Right cardiac atrium (tissue), 5 donors: Measurements from ENCODE around the gene ISLR. TPM values are rescaled to one million over a fixed set of nuclear protein-coding genes. Genes with fewer than 3 reads are reported as not detected.
A peak's percentile ranks its signal among the peaks of the same experiment; 100 is the strongest.

ENCODE experiments used
- ATAC-seq, 2 donors: fragments of 200-7000 bp; cut with Tn5 transposase; one replicate each; pipeline versions ENCODE4 v1.8.0 to v1.9.1; 2020; ENCODE audit warnings: moderate library complexity in 2 of 2, mild to moderate bottlenecking in 1 of 2
- DNase-seq, 3 donors: peaks; one replicate each; pipeline ENCODE4 v3.0.0-alpha.2; 2020
- H3K27ac ChIP-seq: one replicate; pipeline ENCODE4 v1.5.1; 2013; ENCODE audit warnings: mild to moderate bottlenecking, low read length, control low read depth, moderate library complexity
- H3K27me3 ChIP-seq: one replicate; pipeline ENCODE4 v1.6.1; 2013; ENCODE audit not compliant: control insufficient read depth, insufficient read depth
- H3K4me1 ChIP-seq: one replicate; pipeline ENCODE4 v1.6.1; 2013; ENCODE audit warnings: low read length; ENCODE audit not compliant: control insufficient read depth, insufficient read depth
- H3K4me3 ChIP-seq: one replicate; pipeline ENCODE4 v1.5.1; 2013; ENCODE audit warnings: low read length, control low read depth
- H3K9me3 ChIP-seq: one replicate; pipeline ENCODE4 v1.6.1; 2013; ENCODE audit warnings: low read length; ENCODE audit not compliant: control insufficient read depth
- WGBS: extraction: QIAGEN DNeasy Blood & Tissue Kit; methylation state at CpG from one replicate; pipeline ENCODE4 v1.1.7; 2013; 5-methylcytosine and 5-hydroxymethylcytosine counted together
- intact Hi-C, 4 donors: fragments of 100-400 bp; cut with DNase I; formaldehyde crosslinking; loops; one replicate each; pipeline versions ENCODE4 v1.11.0 to v1.14.0; 2022 to 2023
- polyA plus RNA-seq: library from polyadenylated mRNA; stranded (reverse); fragments of 200-250 nt; gene quantifications from one replicate; pipeline ENCODE4 v1.2.3, GENCODE V29; 2013
- total RNA-seq, 4 donors: library from RNA; stranded (reverse); fragmentation: NEBNext Ultra II Directional; extraction: Animal tissue kit (Norgen Biotek cat#: 25700); gene quantifications; one replicate each; pipeline ENCODE4 v1.2.1, GENCODE V29; 2021
- donor health status: healthy with polysubstance abuse.
- donor health status: DM: no; HTN: yes; CAD: no.
- donor health status: DM: no; HTN: no; CAD: no.
- donor health status: DM: no; HTN: yes; CAD: no; lungs with severe emphysema.
- donor health status: DM: yes; HTN: yes; CAD: no.

Gene ISLR
- total and polyA plus RNA-seq, 5 donors = 21.6 to 33.5 (median 26.3) TPM

- WGBS = 56% methylated on average over 20 of the region's 20 CpGs
- no peaks in the 10 kb centered on the region for H3K9me3 ChIP-seq
- ATAC-seq (peak; percentile 14 to 25), DNase-seq (peak; percentile 33 to 81 (median 76))
- peak overlapping the region; percentile 28 for H3K4me3 ChIP-seq
- peak overlapping the region; percentile 85 for H3K27ac ChIP-seq
- intact Hi-C loops = loop anchor here in 1 of 4 donors (5.0 kb wide), 1 partner anchor 37 kb away; no protein-coding TSS in a partner anchor
- no peaks in the 10 kb centered on the region for H3K27me3 ChIP-seq
- peaks cover 19% of the 10 kb centered on the region for H3K4me1 ChIP-seq
Measured at GRCh38 chr15:74174219-74174957, 878 bp downstream of the ISLR start.

GRCh38 chr15:74174958-74175253 is 1.4 kb downstream of the ISLR start:
- intact Hi-C loops = loop anchor here in 1 of 4 donors (5.0 kb wide), 1 partner anchor 38 kb away; no protein-coding TSS in a partner anchor
- no peak for ATAC-seq
- 71% methylated on average over 14 of the region's 14 CpGs for WGBS

GRCh38 chr15:74175271-74176191 is 2.0 kb downstream of the ISLR start:
- H3K27ac ChIP-seq = no peak overlapping the region
- intact Hi-C loops = no loop called here
- DNase-seq = no peak
- no peaks in the 10 kb centered on the region for H3K9me3 ChIP-seq
- peaks cover 27% of the 10 kb centered on the region for H3K4me1 ChIP-seq
- no peak for ATAC-seq
- no peak overlapping the region for H3K4me3 ChIP-seq
- no peaks in the 10 kb centered on the region for H3K27me3 ChIP-seq
- WGBS = 89% methylated on average over 45 of the region's 45 CpGs

More at GRCh38 chr15:74174958-74175253, 1.4 kb downstream of the ISLR start:
- H3K27me3 ChIP-seq = no peaks in the 10 kb centered on the region
- H3K27ac ChIP-seq = no peak overlapping the region
- peaks cover 22% of the 10 kb centered on the region for H3K4me1 ChIP-seq
- no peaks in the 10 kb centered on the region for H3K9me3 ChIP-seq
- DNase-seq = peak in 1 of 3 donors; percentile 60
- no peak overlapping the region for H3K4me3 ChIP-seq

GRCh38 chr15:74176262-74177214 is 3.0 kb downstream of the ISLR start:
- Histone ChIP-seq H3K4me1 (peaks cover 27% of the 10 kb centered on the region), H3K9me3 (no peaks in the 10 kb centered on the region), H3K27me3 (no peaks in the 10 kb centered on the region), H3K27ac (no peak overlapping the region), H3K4me3 (no peak overlapping the region)
- no peak for ATAC-seq
- no peak for DNase-seq
- WGBS = 70% methylated on average over 10 of the region's 10 CpGs
- intact Hi-C loops = no loop called here

GRCh38 chr15:74178326-74179100 is 5.0 kb downstream of the ISLR start:
- Histone ChIP-seq H3K9me3 (no peaks in the 10 kb centered on the region), H3K4me3 (no peak overlapping the region), H3K27me3 (no peaks in the 10 kb centered on the region), H3K27ac (peak overlapping the region; percentile 60), H3K4me1 (peaks cover 22% of the 10 kb centered on the region)
- 84% methylated on average over 7 of the region's 7 CpGs for WGBS
- intact Hi-C loops = no loop called here
- ATAC-seq = no peak
- DNase-seq = peak in 1 of 3 donors; percentile 37

- Histone ChIP-seq H3K9me3 (no peaks in the 10 kb centered on the region), H3K27ac (peak overlapping the region; percentile 61), H3K4me3 (no peak overlapping the region), H3K4me1 (peaks cover 17% of the 10 kb centered on the region), H3K27me3 (no peaks in the 10 kb centered on the region)
- DNase-seq (peak; percentile 93 to 95 (median 93)), ATAC-seq (peak; percentile 94)
- WGBS = 37% methylated on average over 13 of the region's 13 CpGs
- intact Hi-C loops = no loop called here
Measured at GRCh38 chr15:74179101-74179841, 5.8 kb downstream of the ISLR start.

- DNase-seq (peak; percentile 69 to 76 (median 76)), ATAC-seq (peak; percentile 40 to 79)
- intact Hi-C loops = no loop called here
- Histone ChIP-seq H3K27me3 (no peaks in the 10 kb centered on the region), H3K9me3 (no peaks in the 10 kb centered on the region), H3K4me1 (peaks cover 17% of the 10 kb centered on the region), H3K27ac (peak overlapping the region; percentile 61), H3K4me3 (no peak overlapping the region)
- WGBS = 52% methylated on average over 17 of the region's 17 CpGs
Measured at GRCh38 chr15:74179983-74180880, 6.7 kb downstream of the ISLR start.

- intact Hi-C loops = no loop called here
- WGBS = 84% methylated on average over 21 of the region's 21 CpGs
- Histone ChIP-seq H3K27me3 (no peaks in the 10 kb centered on the region), H3K9me3 (no peaks in the 10 kb centered on the region), H3K4me3 (no peak overlapping the region), H3K4me1 (peaks cover 17% of the 10 kb centered on the region), H3K27ac (no peak overlapping the region)
- ATAC-seq (no peak), DNase-seq (peak in 2 of 3 donors; percentile 56 to 69)
Measured at GRCh38 chr15:74180881-74181602, 7.5 kb downstream of the ISLR start.
